IgD-negative memory B cell (primary cell): ENCODE measurements around the gene SLC25A1. TPM values are rescaled to one million over a fixed set of nuclear protein-coding genes. Genes with fewer than 3 reads are reported as not detected.
"Not testable (repeated sequence)": the region's sequence is repeated elsewhere in the genome, so short reads cannot be mapped to it uniquely, and the experiment has no call there.

ENCODE experiments used
- H3K27ac Mint-ChIP-seq, 3 donors: one replicate each; pipeline ENCODE4 v1.8.0; 2020 to 2022; ENCODE audit warnings: mild to moderate bottlenecking in 3 of 3, mixed read lengths in 3 of 3, moderate library complexity in 1 of 3
- H3K27me3 Mint-ChIP-seq: one replicate; pipeline ENCODE4 v1.8.0; 2021; ENCODE audit warnings: mixed read lengths
- H3K36me3 Mint-ChIP-seq: one replicate; pipeline ENCODE4 v1.8.0; 2020; ENCODE audit warnings: mild to moderate bottlenecking, mixed read lengths
- H3K4me1 Mint-ChIP-seq, 3 donors: one replicate each; pipeline ENCODE4 v1.8.0; 2020 to 2022; ENCODE audit warnings: mixed read lengths in 3 of 3, mild to moderate bottlenecking in 1 of 3
- H3K4me3 Mint-ChIP-seq, 4 donors: one replicate each; pipeline ENCODE4 v1.8.0; 2020 to 2022; ENCODE audit warnings: mild to moderate bottlenecking in 4 of 4, mixed read lengths in 4 of 4, moderate library complexity in 3 of 4
- H3K9me3 Mint-ChIP-seq, 3 donors: one replicate each; pipeline ENCODE4 v1.8.0; 2020 to 2021; ENCODE audit warnings: mixed read lengths in 3 of 3, mild to moderate bottlenecking in 1 of 3
- polyA plus RNA-seq: library from polyadenylated mRNA; unstranded; fragments of 300-500 nt; fragmentation: Illumina TruSeq; gene quantifications from one replicate; pipeline ENCODE4 v1.2.3, GENCODE V29; 2021

The SLC25A1 gene
- polyA plus RNA-seq, 1 donor from 2014 or later, result 113 TPM

DNA sequence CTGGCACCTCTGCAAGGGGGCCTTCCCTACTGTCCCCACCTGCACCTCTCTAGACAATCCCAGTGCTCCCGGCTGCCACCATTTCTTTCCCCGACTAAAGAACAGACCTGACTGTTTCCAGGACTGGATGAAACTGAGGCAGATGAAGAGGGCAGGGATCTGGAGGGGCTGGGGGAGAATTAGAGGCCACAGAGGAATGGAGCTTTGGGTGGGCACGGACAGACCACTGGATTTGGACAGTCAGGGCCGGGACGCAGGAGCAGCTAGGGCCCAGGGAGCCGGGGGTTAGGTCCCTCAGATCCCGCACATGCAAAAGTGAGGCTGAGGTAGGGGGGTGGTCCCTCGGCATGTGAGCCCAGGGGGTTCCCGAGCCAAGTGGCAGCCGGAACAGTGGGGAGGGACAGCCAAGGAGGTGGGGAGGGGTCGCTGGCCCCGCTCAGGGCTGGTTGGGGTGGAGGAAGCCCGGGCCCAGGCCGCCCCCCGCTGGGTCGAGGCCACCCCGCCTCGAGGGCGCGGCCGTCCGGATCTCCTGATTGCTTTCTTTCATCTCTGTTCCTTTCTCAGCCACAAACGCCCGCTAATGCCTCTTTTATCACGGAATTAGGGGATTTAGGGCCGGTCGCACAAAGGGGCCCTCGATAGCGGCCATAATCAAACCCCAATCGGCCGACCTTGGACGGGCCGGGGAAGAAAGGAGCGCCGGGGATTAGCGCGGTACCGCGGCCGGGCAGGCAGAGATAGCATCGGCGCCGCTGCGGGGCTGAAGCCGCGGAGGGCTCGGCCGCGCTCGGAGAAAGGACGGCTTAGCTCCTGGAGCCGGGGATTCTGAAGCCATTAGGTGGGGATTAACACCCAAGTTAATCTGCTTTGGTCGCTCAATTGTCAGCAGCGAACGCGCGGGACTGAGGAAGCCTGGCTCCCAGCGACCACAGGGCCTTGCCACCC is 9.3 kb downstream of the SLC25A1 start:
- Mint-ChIP-seq H3K36me3 (no peaks in the 10 kb centered on the region), H3K27ac (peak overlapping the region in 2 of 3 donors; percentile 71 to 85), H3K27me3 (peaks cover 39% of the 10 kb centered on the region), H3K4me1 (peaks cover 18 to 30% (median 20%) of the 10 kb centered on the region in 3 donors), H3K4me3 (peak overlapping the region; percentile 8 to 93 (median 84)), H3K9me3 (no peaks in the 10 kb centered on the region)

DNA sequence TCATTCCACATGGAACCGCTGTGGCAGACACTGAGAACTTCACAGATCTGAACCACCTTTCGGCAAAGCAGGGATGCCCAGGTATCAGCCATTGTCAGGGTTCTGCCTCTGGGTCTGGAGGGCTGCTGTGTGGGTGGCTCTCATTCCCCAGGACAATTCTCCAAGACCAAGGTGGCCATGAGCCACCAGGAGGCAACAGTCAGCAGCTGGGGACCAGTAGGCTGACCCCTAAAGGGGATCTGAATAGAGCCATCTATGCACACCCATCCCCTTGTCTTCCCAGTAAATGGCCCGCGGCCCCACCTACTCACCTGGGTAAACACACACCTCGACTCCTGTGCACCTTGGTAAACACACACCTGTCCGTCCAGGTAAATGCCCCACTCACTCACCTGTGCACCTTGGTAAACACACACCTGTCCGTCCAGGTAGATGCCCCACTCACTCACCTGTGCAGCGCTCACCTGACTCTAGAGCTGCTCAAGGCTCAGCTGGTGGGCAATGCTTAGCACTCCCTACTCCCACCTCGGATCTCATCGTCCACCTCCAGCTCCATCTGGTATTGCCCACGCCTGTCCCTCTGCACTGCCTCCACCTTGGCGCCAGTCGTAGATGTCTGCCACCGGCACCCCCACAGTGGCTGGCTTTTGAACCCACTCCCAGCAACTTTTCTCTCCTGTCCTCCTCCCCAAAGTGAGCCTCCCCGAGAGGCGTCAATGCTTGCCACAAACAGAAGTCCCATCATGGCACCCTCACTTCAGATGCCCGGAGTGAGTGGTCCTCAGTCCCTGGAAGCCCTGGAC is 10.2 kb downstream of the SLC25A1 start:
- H3K36me3 Mint-ChIP-seq, result no peaks in the 10 kb centered on the region
- peaks cover 38% of the 10 kb centered on the region for H3K27me3 Mint-ChIP-seq
- H3K4me1 Mint-ChIP-seq, result peaks cover 13 to 22% (median 16%) of the 10 kb centered on the region in 3 donors
- H3K9me3 Mint-ChIP-seq, result no peaks in the 10 kb centered on the region
- peak overlapping the region in 1 of 3 donors; percentile 71 for H3K27ac Mint-ChIP-seq
- H3K4me3 Mint-ChIP-seq, result peak overlapping the region in 2 of 4 donors; percentile 74 to 93

DNA sequence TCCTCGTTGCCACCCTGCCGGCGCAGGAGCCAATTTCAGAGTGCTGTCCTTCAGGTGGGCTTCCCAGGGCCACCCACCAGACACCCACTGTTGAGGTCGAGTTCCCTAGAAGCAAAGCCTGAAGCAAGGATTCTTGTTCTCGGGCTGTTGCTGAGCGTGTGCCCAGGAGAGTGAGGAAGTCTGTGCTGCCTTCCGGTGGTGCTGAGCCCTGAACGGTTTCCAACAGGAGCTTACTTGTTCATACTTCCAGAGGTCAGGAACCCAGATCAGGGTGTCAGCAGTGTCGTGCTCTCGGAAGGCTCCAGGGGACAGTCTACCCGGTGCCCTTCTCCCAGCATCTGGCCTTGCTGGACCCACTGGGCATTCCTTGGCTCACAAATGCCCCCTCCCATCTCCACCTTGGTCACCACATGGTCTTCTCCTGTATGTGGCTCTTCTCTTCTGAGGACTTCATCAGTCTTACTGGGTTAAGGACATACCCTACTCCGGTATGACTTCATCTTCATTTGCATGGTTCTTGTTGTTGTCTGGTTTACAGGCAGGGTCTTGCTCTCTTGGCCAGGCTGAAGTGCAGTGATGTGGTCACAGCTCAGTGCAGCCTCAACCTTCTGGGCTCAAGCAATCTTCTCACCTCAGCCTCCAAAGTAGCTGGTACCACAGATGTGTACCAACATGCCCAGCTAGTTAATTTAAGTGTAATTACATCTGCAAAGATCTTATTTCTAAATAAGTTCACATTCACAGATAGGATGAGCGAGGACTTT is 11.2 kb downstream of the SLC25A1 start:
- Mint-ChIP-seq H3K27ac (peak overlapping the region in 1 of 3 donors; percentile 33), H3K4me3 (peak overlapping the region in 1 of 4 donors; percentile 61), H3K36me3 (no peaks in the 10 kb centered on the region), H3K9me3 (no peaks in the 10 kb centered on the region), H3K4me1 (peaks cover 6 to 12% (median 11%) of the 10 kb centered on the region in 3 donors), H3K27me3 (peaks cover 41% of the 10 kb centered on the region)

DNA sequence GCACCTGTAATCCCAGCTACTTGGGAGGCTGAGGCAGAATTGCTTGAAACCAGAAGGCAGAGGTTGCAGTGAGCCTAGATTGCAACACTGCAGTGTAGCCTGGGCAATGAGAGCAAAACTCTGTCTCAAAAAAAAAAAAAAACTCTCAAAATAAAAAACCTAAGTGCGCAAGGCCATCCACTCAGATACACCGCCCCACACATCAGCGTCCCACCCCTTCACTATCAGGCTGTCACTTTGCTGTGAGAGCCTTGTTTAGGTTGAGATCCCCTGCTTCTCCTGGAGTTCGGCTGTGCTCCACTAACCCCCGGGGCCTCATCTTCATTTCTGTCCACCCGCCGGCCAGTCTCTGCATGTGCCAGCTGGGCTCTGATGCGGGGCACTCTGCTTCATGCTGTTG is 12.1 kb downstream of the SLC25A1 start:
- Mint-ChIP-seq H3K4me1 (peaks cover 2 to 9% (median 8%) of the 10 kb centered on the region in 3 donors), H3K4me3 (peak overlapping the region in 1 of 4 donors; percentile 61), H3K9me3 (no peaks in the 10 kb centered on the region), H3K27ac (peak overlapping the region in 2 of 3 donors; percentile 9 to 39), H3K27me3 (peaks cover 41% of the 10 kb centered on the region), H3K36me3 (no peaks in the 10 kb centered on the region)

DNA sequence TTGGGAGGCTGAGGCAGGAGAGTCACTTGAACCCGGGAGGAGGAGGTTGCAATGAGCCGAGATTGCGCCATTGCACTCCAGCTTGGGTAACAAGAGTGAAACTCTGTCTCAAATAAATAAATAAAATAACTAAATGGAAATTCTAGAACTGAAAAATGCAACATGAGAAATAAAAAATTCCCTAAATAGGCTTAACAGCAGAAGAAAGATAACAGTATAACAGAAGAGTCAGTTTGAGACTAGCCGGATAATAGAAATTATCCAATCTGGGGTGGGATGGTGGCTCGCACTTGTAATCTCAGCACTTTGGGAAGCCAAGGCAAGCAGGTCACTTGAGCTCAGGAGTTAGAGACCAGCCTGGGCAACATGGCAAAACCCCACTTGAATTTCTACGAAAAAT is 14.1 kb downstream of the SLC25A1 start:
- Mint-ChIP-seq H3K9me3 (no peaks in the 10 kb centered on the region), H3K4me3 (no peak overlapping the region), H3K27me3 (peaks cover 34% of the 10 kb centered on the region), H3K4me1 (peaks cover 0 to 2% (median under 1%) of the 10 kb centered on the region in 3 donors), H3K36me3 (no peaks in the 10 kb centered on the region), H3K27ac (peak overlapping the region in 1 of 3 donors; percentile 39)

DNA sequence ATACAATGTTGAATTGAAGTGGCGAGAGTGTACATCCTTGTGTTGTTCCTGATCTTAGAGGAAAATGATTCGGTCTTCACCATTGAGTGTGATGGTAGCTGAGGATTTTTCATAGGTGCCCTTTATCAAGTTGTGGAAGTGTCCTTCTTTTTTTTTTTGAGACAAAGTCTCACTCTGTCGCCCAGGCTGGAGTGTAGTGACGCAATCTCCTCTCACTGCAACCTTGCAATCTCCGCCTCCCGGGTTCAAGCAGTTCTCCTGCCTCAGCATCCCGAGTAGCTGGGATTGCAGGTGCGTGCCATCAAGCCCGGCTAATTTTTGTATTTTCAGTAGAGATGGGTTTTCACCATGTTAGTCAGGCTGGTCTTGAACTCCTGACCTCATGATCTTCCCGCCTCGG is 19.9 kb downstream of the SLC25A1 start:
- H3K27ac Mint-ChIP-seq, result not testable (repeated sequence)

DNA sequence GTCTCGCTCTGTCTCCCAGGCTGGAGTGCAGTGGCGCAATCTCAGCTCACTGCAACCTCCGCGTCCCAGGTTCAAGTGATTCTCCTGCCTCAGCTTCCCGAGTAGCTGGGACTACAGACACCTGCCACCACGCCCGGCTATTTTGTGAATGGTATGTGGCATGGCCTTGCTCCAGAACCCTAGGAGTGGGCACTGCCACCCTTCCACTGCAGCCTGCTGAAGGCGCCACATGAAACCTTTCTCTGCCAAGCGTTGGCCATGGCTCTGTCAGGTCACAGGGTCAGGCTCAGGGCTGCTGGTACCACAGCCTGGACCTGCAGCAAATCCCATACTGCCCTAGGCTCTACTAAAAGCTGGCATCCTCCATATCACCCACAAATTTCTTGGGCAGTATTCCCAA is 22.4 kb downstream of the SLC25A1 start:
- H3K27me3 Mint-ChIP-seq, result peaks cover 24% of the 10 kb centered on the region
- H3K4me3 Mint-ChIP-seq, result not testable (repeated sequence)

More for the DNA sequence above, 19.9 kb downstream of the SLC25A1 start:
- peaks cover 11% of the 10 kb centered on the region for H3K27me3 Mint-ChIP-seq
- H3K4me3 Mint-ChIP-seq, H3K36me3 Mint-ChIP-seq, H3K9me3 Mint-ChIP-seq, H3K4me1 Mint-ChIP-seq: not testable (repeated sequence)

DNA sequence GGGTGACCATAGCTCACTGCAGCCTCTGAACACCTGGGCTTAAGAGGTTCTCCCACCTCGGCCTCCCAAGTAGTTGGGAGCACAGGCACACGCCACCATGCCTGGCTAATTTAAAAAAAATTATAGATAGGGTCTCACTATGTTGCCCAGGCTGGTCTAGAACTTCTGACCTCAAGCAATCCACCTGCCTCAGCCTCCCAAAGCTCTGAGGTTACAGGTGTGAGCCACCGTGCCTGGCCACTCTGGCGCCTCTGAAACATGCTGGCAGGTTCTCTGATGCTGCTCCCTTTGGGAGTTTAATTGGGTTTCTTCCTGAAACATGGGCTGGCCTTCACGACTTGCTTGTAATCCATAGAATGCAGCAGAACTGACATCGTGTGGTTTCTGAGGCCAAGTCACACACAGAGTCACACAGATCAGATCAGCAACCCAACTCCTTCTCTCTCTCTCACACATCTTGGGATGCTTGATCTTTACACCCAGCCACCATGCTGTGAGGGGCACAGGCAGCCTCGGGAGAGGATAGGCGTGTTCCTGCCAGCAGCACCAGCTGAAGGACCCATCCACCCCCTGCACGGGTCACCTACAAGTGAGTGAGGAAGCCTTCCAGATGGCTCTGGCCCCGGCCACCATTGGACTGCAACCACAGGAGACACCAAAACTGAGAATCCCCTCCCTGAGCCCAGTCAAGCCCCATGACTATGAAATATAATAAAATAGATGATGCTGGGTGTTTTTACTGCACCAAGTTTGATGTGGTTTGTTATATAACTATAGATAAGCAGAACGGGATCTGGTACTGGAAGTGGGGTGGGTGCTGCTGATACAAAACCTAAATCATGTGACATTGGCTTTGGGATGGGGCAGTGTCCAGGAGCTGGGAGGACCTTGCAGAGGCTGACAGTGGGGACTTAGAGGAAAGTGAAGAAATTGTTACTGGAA is 25.3 kb downstream of the SLC25A1 start:
- no peak overlapping the region for H3K4me3 Mint-ChIP-seq
- peaks cover 0 to 7% (median 3%) of the 10 kb centered on the region in 3 donors for H3K4me1 Mint-ChIP-seq
- H3K9me3 Mint-ChIP-seq, result peaks cover 0 to 3% (median 0%) of the 10 kb centered on the region in 3 donors
- H3K36me3 Mint-ChIP-seq, result no peaks in the 10 kb centered on the region
- H3K27ac Mint-ChIP-seq, result no peak overlapping the region
- peaks cover 24% of the 10 kb centered on the region for H3K27me3 Mint-ChIP-seq

More for the DNA sequence above, 22.4 kb downstream of the SLC25A1 start:
- H3K27ac Mint-ChIP-seq, H3K9me3 Mint-ChIP-seq, H3K4me1 Mint-ChIP-seq, H3K36me3 Mint-ChIP-seq: not testable (repeated sequence)

DNA sequence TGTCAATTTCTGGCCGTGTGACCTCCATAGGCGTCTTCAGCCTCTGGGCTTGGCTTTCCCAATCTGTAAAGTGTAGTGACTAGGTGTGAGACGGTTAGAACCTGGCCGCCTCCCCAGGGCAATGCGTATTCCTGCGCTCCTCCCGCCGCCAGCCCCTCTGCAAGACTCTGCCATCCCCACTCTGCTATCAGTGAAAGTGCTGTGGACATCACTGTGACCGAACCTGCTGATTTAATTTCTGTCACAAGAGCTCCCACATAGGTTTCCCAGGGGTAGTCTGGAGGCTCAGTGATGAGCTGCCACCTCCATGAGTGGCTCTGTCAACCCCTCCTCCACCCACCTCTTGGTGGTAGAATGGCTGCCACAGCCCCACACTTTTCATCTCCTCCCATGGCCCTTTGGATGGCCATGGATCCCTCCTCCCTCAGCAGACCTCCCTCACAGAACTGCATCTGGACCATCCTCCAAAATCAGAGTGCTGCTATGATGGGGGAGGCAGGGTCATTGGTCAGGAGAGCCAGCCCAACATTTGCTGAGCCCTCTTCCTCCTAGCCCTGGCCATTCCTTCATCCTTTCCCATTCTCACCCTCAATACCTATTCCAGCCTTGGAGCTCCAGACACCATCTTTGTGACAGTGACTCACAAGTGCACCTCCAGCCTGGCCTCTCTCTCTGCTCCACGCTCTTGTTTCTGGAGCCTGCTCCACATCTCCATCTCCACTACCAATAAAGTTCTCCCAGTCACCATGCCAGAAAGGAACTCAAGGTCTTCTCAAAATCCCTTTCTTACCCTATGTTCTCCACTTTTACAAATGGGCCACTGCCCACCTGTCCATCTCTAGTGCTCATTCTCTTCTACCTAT is 27.0 kb downstream of the SLC25A1 start:
- Mint-ChIP-seq H3K4me3 (peak overlapping the region; percentile 4 to 70 (median 63)), H3K27me3 (peaks cover 24% of the 10 kb centered on the region), H3K9me3 (peaks cover 0 to 3% (median 0%) of the 10 kb centered on the region in 3 donors), H3K27ac (peak overlapping the region in 1 of 3 donors; percentile 82), H3K4me1 (peaks cover 0 to 8% (median 3%) of the 10 kb centered on the region in 3 donors), H3K36me3 (no peaks in the 10 kb centered on the region)

DNA sequence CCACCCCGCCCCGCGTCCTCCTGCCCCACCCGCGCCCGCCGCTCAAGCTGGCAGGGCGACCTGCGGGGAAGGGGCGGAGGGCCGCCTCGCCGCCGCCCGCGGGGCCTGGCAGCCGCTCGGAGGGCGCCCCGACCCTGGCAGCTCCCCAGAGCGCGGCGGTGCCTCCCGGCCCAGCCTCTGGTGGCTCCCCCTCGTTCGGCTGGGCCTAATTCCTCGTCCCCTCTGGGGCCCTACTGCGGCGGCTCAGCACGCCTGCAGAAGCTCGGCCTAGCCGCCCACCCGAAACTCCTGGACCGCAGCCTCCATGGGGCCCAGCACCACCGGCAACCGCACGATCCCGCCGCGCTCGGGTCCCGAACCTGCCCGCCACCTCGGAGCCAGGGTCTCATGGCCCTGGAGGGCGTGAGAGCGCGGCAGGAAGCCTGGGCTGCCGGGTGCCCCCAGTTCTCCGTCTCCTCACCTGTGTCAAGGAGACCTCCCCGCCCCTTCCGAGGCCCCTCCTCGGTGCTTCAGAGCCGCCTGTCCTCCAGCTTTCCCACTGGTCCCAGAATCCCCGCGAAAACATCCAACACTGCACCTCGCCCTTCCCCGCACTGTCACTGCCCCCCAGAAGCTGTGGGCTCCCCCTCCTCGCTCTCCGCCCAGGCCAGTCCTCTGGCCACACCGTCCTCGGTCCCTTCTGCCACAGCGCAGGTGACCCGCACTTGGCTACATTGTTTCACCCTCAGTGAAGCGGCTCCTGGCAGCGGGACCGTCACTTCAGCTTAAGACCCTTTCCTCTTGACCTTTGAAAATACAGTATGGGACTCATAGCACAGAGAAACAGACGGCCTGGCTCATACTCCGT is 27.8 kb downstream of the SLC25A1 start:
- Mint-ChIP-seq H3K27me3 (peaks cover 24% of the 10 kb centered on the region), H3K36me3 (no peaks in the 10 kb centered on the region), H3K4me1 (peaks cover 3 to 8% (median 4%) of the 10 kb centered on the region in 3 donors), H3K27ac (peak overlapping the region in 1 of 3 donors; percentile 82), H3K4me3 (peak overlapping the region; percentile 4 to 70 (median 58)), H3K9me3 (peaks cover 0 to 3% (median 0%) of the 10 kb centered on the region in 3 donors)

DNA sequence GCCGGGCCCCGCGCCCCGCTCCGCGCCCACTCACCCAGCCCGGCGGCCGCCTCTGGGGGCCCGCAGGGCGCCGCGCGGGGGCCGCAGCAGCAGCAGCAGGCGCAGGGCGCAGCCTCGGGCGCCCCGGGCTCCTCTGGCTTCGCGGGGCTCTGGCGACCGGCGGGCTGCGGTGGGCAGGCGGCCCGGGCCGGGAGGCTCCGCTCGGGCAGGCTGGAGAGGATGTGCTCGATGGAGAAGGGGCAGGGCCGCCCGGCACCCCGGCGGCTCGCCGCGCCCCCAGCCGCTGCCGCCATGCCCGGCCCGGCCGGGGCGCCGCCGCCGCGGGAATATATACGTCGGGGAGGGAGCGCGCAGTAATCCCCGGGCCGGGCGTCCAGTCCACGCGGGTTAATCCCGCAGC is 28.5 kb downstream of the SLC25A1 start, which contains the start of gene GSC2:
GSC2 (minus strand) TSS at position 302 of the 400 bp plus-strand sequence; CDS start at position 293, 9 bp downstream.
- peaks cover 24% of the 10 kb centered on the region for H3K27me3 Mint-ChIP-seq
- H3K4me1 Mint-ChIP-seq, result peaks cover 3 to 8% (median 4%) of the 10 kb centered on the region in 3 donors
- H3K9me3 Mint-ChIP-seq, result peaks cover 0 to 3% (median 0%) of the 10 kb centered on the region in 3 donors
- H3K27ac Mint-ChIP-seq, result peak within 1 kb of the TSS in 1 of 3 donors; percentile 82
- no peaks in the 10 kb centered on the region for H3K36me3 Mint-ChIP-seq
- peak within 1 kb of the TSS; percentile 4 to 92 (median 66) for H3K4me3 Mint-ChIP-seq
